Common myeloid progenitor, CD34-positive (primary cell): ENCODE data around the gene SDK2.

Experiments used
- CTCF ChIA-PET: fragments of 350-600 bp; sonication (Branson Sonifier 250); formaldehyde crosslinking; loops from one replicate; lab custom pipeline; 2021; ENCODE audit warnings: antibody characterized with exemption; lab: Charles Lee
- POLR2A ChIA-PET: fragments of 350-600 bp; sonication (Branson Sonifier 250); formaldehyde crosslinking; loops from one replicate; lab custom pipeline; 2021; ENCODE audit warnings: antibody characterized with exemption; lab: Charles Lee
- DNase-seq, 3 donors: peaks; one replicate each; pipeline versions ENCODE4 v3.0.0 to v3.0.0-alpha.2; 2013
- H3K27ac ChIP-seq, 2 experiments: 1 replicate in 1 of 2; 2 replicates in 1 of 2; pipeline ENCODE4 v1.7.0; 2013; ENCODE audit warnings: inconsistent platforms in 2 of 2, low read length in 2 of 2, mild to moderate bottlenecking in 2 of 2, low read depth in 1 of 2, moderate library complexity in 1 of 2; ENCODE audit not compliant: severe bottlenecking in 2 of 2, insufficient read depth in 1 of 2, poor library complexity in 1 of 2
- H3K27me3 ChIP-seq, 5 experiments: replicated peaks in 2 of 5; 1 replicate in 3 of 5; 2 replicates in 2 of 5; pipeline versions ENCODE4 v1.6.1 to v1.7.0; 2013; ENCODE audit warnings: low read length in 4 of 5, mild to moderate bottlenecking in 2 of 5, moderate library complexity in 2 of 5, inconsistent platforms in 1 of 5; ENCODE audit not compliant: insufficient read depth in 5 of 5, control insufficient read depth in 4 of 5
- H3K36me3 ChIP-seq, 4 experiments: 1 replicate in 2 of 4; 2 replicates in 2 of 4; pipeline versions ENCODE4 v1.6.1 to v1.7.0; 2013; ENCODE audit warnings: low read length in 3 of 4, control low read depth in 1 of 4, mild to moderate bottlenecking in 1 of 4; ENCODE audit not compliant: control insufficient read depth in 4 of 4, insufficient read depth in 4 of 4
- H3K4me1 ChIP-seq, 4 experiments: 1 replicate in 3 of 4; 2 replicates in 1 of 4; pipeline versions ENCODE4 v1.6.1 to v1.7.1; 2013; ENCODE audit warnings: low read length in 3 of 4, mild to moderate bottlenecking in 3 of 4, control low read depth in 1 of 4, inconsistent platforms in 1 of 4, moderate library complexity in 1 of 4; ENCODE audit not compliant: control insufficient read depth in 4 of 4, insufficient read depth in 4 of 4; ENCODE audit errors: control extremely low read depth in 1 of 4
- H3K4me3 ChIP-seq, 7 experiments: 1 replicate in 4 of 7; 2 replicates in 3 of 7; pipeline versions ENCODE4 v1.5.1 to v1.7.0; 2013; ENCODE audit warnings: mild to moderate bottlenecking in 7 of 7, low read length in 6 of 7, moderate library complexity in 6 of 7, inconsistent platforms in 2 of 7, low read depth in 2 of 7, control low read depth in 1 of 7; ENCODE audit not compliant: insufficient read depth in 4 of 7, control insufficient read depth in 1 of 7; ENCODE audit errors: extremely low read depth in 1 of 7
- H3K9me3 ChIP-seq, 5 experiments: 1 replicate in 4 of 5; 2 replicates in 1 of 5; pipeline versions ENCODE4 v1.6.1 to v1.7.1; 2013; ENCODE audit warnings: low read length in 4 of 5, mild to moderate bottlenecking in 2 of 5, inconsistent platforms in 1 of 5, low read depth in 1 of 5, moderate library complexity in 1 of 5; ENCODE audit not compliant: control insufficient read depth in 4 of 5, insufficient read depth in 2 of 5; ENCODE audit errors: control extremely low read depth in 1 of 5
- WGBS: methylation state at CpG from one replicate; pipeline ENCODE4 v1.1.5; 2013; ENCODE audit not compliant: insufficient coverage; 5-methylcytosine and 5-hydroxymethylcytosine counted together

Gene SDK2

GRCh38 chr17:73318836-73319235 is 325.4 kb downstream of the SDK2 start:
- CTCF ChIA-PET: interaction anchor here (0.8 kb wide), 1 partner anchor 27 kb away, joined by 3 read pairs; no protein-coding TSS in a partner anchor
- H3K27me3 ChIP-seq: no peaks in the 10 kb centered on the region
- H3K4me1 ChIP-seq: peaks cover 0 to 7% (median 0%) of the 10 kb centered on the region in 4 experiments
- no peaks in the 10 kb centered on the region for H3K36me3 ChIP-seq
- POLR2A ChIA-PET: no interaction called here
- no peak overlapping the region for H3K27ac ChIP-seq
- no peak for DNase-seq
- H3K9me3 ChIP-seq: peaks cover 0 to 5% (median 0%) of the 10 kb centered on the region in 5 experiments
- H3K4me3 ChIP-seq: no peak overlapping the region
- 93% methylated on average over 3 of the region's 5 CpGs for WGBS

- H3K36me3 ChIP-seq: no peaks in the 10 kb centered on the region
- H3K27me3 ChIP-seq: peaks cover 0 to 1% (median 0%) of the 10 kb centered on the region in 5 experiments
- no peak for DNase-seq
- peaks cover 0 to 5% (median 0%) of the 10 kb centered on the region in 5 experiments for H3K9me3 ChIP-seq
- no peak overlapping the region for H3K27ac ChIP-seq
- ChIA-PET CTCF (interaction anchor here (0.8 kb wide), 1 partner anchor 27 kb away, joined by 3 read pairs; no protein-coding TSS in a partner anchor), POLR2A (no interaction called here)
- no peak overlapping the region for H3K4me3 ChIP-seq
- WGBS: 98% methylated on average over 8 of the region's 8 CpGs
- peaks cover 0 to 3% (median 0%) of the 10 kb centered on the region in 4 experiments for H3K4me1 ChIP-seq
Measured at GRCh38 chr17:73318427-73318813, 325.8 kb downstream of the SDK2 start.

- CTCF ChIA-PET: interaction anchor here (0.8 kb wide), 1 partner anchor 26 kb away, joined by 3 read pairs; no protein-coding TSS in a partner anchor
- POLR2A ChIA-PET: no interaction called here
Measured at GRCh38 chr17:73317513-73318426, 326.5 kb downstream of the SDK2 start.

GRCh38 chr17:73316919-73317505 is 327.2 kb downstream of the SDK2 start:
- WGBS: 92% methylated on average over 4 of the region's 8 CpGs
- Histone ChIP-seq H3K9me3 (no peaks in the 10 kb centered on the region), H3K27me3 (peaks cover 0 to 2% (median 0%) of the 10 kb centered on the region in 5 experiments), H3K4me1 (peaks cover 0 to 8% (median 5%) of the 10 kb centered on the region in 4 experiments), H3K36me3 (no peaks in the 10 kb centered on the region), H3K4me3 (no peak overlapping the region), H3K27ac (no peak overlapping the region)
- no peak for DNase-seq
- ChIA-PET POLR2A (no interaction called here), CTCF (no interaction called here)

More at GRCh38 chr17:73317513-73318426, 326.5 kb downstream of the SDK2 start:
- H3K27me3 ChIP-seq: peaks cover 0 to 2% (median 0%) of the 10 kb centered on the region in 5 experiments
- no peak overlapping the region for H3K4me3 ChIP-seq
- H3K4me1 ChIP-seq: peaks cover 0 to under 1% (median 0%) of the 10 kb centered on the region in 4 experiments
- no peak overlapping the region for H3K27ac ChIP-seq
- 91% methylated on average over 8 of the region's 9 CpGs for WGBS
- H3K9me3 ChIP-seq: peaks cover 0 to 3% (median 0%) of the 10 kb centered on the region in 5 experiments
- H3K36me3 ChIP-seq: no peaks in the 10 kb centered on the region
- DNase-seq: no peak

GRCh38 chr17:73315471-73315870 is 328.8 kb downstream of the SDK2 start:
- no peak overlapping the region for H3K4me3 ChIP-seq
- peaks cover 0 to 2% (median 0%) of the 10 kb centered on the region in 5 experiments for H3K27me3 ChIP-seq
- CTCF ChIA-PET: interaction anchor here (1.4 kb wide), 1 partner anchor 9 kb away, joined by 4 read pairs; no protein-coding TSS in a partner anchor
- WGBS: 100% methylated on average over 1 of the region's 5 CpGs
- H3K9me3 ChIP-seq: no peaks in the 10 kb centered on the region
- POLR2A ChIA-PET: no interaction called here
- H3K36me3 ChIP-seq: no peaks in the 10 kb centered on the region
- no peak overlapping the region for H3K27ac ChIP-seq
- H3K4me1 ChIP-seq: peaks cover 0 to 19% (median 16%) of the 10 kb centered on the region in 4 experiments
- no peak for DNase-seq

GRCh38 chr17:73313526-73314127 is 330.6 kb downstream of the SDK2 start:
- no peak overlapping the region for H3K27ac ChIP-seq
- no peak overlapping the region for H3K4me3 ChIP-seq
- POLR2A ChIA-PET: no interaction called here
- peaks cover 0 to 2% (median 0%) of the 10 kb centered on the region in 5 experiments for H3K27me3 ChIP-seq
- CTCF ChIA-PET: interaction anchor here (1.0 kb wide), 1 partner anchor 58 kb away, joined by 3 read pairs; no protein-coding TSS in a partner anchor
- DNase-seq: no peak
- H3K4me1 ChIP-seq: peaks cover 0 to 32% (median 28%) of the 10 kb centered on the region in 4 experiments
- H3K9me3 ChIP-seq: no peaks in the 10 kb centered on the region
- WGBS: 70% methylated on average over 7 of the region's 8 CpGs
- H3K36me3 ChIP-seq: no peaks in the 10 kb centered on the region
